Dendritic cell treated with granulocyte-macrophage colony-stimulating factor and Interleukin-4, amounts not matched to agents 40 ng/mL and 50 ng/mL, for 4 days (primary cell): ENCODE results near the gene GPR39.

Source experiments
- H3K27ac Mint-ChIP-seq: one replicate; pipeline ENCODE4 v1.8.0; 2022; ENCODE audit warnings: mild to moderate bottlenecking, mixed read lengths
- H3K27me3 Mint-ChIP-seq: one replicate; pipeline ENCODE4 v1.8.0; 2022; ENCODE audit warnings: mild to moderate bottlenecking, mixed read lengths
- H3K36me3 Mint-ChIP-seq: one replicate; pipeline ENCODE4 v1.8.0; 2022; ENCODE audit warnings: low read depth, mixed read lengths
- H3K4me1 Mint-ChIP-seq: one replicate; pipeline ENCODE4 v1.8.0; 2022; ENCODE audit warnings: low read depth, mixed read lengths
- H3K4me3 Mint-ChIP-seq: one replicate; pipeline ENCODE4 v1.8.0; 2022; ENCODE audit warnings: mild to moderate bottlenecking, moderate library complexity, mixed read lengths
- H3K9me3 Mint-ChIP-seq: one replicate; pipeline ENCODE4 v1.8.0; 2022; ENCODE audit warnings: mixed read lengths
- intact Hi-C: fragments of 100-400 bp; cut with micrococcal nuclease; formaldehyde crosslinking; loops from one replicate; pipeline ENCODE4 v1.15.0; 2022

The GPR39 gene

DNA sequence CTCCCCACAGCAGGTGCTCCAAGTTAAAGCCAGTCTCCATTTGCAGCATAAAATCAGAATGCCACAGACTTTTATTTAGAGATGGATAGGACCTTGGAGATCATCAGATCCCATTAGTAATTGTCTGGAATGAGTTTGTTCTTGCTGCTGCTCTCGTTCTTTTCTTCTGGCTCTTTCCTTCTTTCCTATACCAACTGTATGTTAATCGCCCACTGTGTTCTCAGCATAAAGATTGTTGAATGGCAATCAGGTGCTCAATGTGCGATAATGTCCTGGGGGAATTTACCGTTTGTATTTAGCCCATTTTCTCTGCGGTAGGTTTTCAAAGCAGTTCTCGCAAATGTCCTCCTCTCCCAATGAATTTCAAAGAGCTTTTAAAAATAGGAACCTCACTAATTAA lies 3.3 kb downstream of the GPR39 start:
- Mint-ChIP-seq H3K27me3 (peaks cover 55% of the 10 kb centered on the region), H3K9me3 (no peaks in the 10 kb centered on the region), H3K36me3 (no peaks in the 10 kb centered on the region), H3K27ac (no peak overlapping the region), H3K4me1 (peaks cover 13% of the 10 kb centered on the region), H3K4me3 (no peak overlapping the region)
- intact Hi-C loops: no loop called here

DNA sequence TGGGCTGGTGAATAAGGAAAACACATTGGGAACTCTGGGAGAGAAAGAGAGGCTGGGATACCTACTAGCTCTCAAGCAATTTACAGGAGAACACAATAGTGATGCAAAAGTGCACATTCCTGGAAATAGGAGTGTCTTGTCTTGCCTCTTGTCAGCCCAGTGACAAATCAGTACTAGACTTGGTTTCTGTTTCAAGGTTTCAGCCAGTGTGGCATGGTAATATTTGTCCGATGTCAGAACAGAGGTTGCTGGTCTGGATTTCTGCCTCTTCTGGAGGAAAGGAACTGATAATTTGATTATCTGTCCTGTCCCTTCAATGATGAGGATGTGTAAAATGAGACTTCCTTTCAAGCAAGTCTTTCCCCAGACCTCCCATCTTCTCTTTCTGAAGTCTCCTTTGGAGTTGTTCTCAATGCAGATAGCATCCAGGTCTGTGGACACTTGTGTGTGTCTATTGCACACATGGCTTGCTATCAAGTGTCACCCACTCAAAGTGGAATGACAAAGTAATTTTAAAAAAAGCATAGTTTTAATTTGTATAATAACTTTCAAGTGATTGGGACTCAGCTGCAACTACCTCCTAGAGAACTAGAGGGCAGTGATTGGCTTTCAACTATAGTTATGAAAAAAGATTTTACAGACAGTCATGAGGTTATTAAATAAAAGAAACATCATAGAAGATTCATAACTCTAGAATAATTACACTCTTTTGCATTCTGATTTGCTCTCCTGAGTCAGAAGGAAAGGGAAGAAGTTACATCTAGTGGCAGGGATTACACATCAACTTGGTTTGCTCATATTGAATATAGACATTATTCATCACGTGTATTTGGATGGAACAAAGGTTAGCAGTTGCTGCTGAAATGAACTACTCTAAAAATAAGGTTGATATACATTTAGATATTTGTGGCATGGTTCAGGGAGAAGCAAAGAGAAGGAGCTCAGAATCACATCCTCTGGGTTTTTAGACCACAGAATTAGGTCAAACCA lies 4.5 kb downstream of the GPR39 start:
- Mint-ChIP-seq H3K36me3 (no peaks in the 10 kb centered on the region), H3K9me3 (no peaks in the 10 kb centered on the region), H3K27me3 (peaks cover 44% of the 10 kb centered on the region), H3K27ac (no peak overlapping the region), H3K4me1 (peaks cover 6% of the 10 kb centered on the region), H3K4me3 (no peak overlapping the region)
- intact Hi-C loops: no loop called here

DNA sequence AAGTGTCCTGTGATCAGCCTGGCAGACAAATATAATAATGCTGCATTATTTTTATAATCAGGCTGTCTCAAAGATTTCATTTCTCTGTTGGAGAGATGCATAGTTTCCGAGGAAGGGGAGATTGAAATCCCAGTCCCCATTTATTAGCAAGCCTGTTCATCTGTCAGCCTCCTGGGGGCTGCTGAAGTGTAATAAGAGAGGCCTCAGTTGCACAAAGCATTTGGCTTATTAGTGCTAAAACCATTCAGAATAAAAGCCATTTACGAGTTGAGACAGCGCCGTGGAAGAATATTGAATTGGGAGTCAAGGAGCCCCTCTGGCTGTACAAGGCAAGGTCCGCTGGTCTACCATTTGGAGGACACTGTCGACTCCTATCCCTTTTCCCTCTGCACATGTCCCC lies 6.1 kb downstream of the GPR39 start:
- Mint-ChIP-seq H3K4me1 (no peaks in the 10 kb centered on the region), H3K9me3 (no peaks in the 10 kb centered on the region), H3K36me3 (no peaks in the 10 kb centered on the region), H3K27me3 (peaks cover 29% of the 10 kb centered on the region), H3K27ac (no peak overlapping the region), H3K4me3 (no peak overlapping the region)
- intact Hi-C loops: no loop called here

DNA sequence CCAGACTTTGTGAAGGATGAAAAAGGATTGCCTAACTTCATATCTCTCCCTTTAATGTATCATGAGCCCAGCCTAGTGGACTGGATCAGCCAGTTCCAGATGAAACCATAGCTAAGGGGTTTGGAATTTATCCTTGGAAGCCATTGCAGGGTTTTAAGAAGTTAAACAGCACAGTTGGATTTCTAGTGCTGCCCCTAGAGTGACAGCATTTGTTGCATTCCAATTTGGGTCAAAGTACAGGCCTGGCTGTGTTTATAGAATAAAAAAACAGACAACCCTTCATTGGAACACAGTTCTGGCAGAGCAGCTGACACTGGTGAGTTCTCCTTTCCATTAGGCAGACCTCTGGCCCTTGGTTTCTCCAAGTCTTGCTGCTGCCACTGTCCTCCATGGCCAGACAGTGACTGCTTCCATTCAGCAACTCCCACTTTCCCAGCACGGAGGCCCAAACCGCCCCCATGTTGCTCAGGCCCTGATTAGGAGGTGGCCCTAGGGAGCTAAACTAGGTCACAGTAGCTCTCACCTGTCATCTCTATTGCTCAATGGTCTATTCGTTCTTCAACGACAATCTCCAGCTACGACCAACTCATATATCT lies 8.0 kb downstream of the GPR39 start:
- Mint-ChIP-seq H3K4me3 (no peak overlapping the region), H3K4me1 (no peaks in the 10 kb centered on the region), H3K27ac (no peak overlapping the region), H3K36me3 (no peaks in the 10 kb centered on the region), H3K9me3 (no peaks in the 10 kb centered on the region), H3K27me3 (peaks cover 17% of the 10 kb centered on the region)
- intact Hi-C loops: no loop called here

DNA sequence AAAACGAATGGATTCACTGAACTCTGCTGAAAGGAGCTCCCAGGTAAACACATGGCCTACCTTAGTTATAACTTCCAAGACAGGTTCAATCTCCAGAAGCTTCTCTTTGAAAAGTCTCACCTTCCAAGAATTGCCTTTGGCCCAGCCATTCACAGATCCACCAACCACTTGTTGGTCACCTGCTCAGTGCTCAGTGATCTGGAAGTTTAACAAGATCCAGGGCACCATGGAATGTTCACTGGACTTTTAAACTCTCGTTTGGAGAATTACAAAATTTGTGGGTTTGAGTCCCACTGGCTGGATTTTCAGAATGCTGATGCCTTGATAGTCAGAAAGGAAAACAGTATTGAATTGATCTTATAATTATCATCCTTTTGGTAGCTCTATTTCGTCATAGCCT lies 9.4 kb downstream of the GPR39 start:
- no peaks in the 10 kb centered on the region for H3K9me3 Mint-ChIP-seq
- intact Hi-C loops: no loop called here
- H3K36me3 Mint-ChIP-seq: no peaks in the 10 kb centered on the region
- no peaks in the 10 kb centered on the region for H3K4me1 Mint-ChIP-seq
- peaks cover 15% of the 10 kb centered on the region for H3K27me3 Mint-ChIP-seq
- H3K27ac Mint-ChIP-seq: no peak overlapping the region
- H3K4me3 Mint-ChIP-seq: no peak overlapping the region

DNA sequence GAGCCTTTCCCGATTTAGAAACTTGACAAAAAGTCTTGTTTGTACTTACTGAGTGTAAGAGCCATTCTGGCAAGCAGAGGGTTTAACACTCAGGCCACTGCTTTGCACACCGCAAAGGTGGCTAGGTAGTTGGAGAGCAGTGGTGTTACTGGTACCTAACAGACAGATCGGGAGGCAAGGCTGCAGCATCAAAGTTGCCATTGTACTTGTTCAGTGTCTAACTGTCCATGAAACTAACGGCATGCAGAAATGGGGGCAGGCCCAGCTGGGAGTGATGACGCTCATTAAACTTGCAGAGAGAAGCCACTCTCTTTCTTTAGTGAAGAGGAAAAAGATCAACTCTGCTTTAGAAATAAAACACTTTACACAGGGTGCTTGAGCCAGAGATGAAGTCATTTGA lies 10.1 kb downstream of the GPR39 start:
- Mint-ChIP-seq H3K27ac (no peak overlapping the region), H3K27me3 (peaks cover 12% of the 10 kb centered on the region), H3K36me3 (no peaks in the 10 kb centered on the region), H3K4me3 (no peak overlapping the region), H3K4me1 (no peaks in the 10 kb centered on the region), H3K9me3 (no peaks in the 10 kb centered on the region)
- intact Hi-C loops: no loop called here

DNA sequence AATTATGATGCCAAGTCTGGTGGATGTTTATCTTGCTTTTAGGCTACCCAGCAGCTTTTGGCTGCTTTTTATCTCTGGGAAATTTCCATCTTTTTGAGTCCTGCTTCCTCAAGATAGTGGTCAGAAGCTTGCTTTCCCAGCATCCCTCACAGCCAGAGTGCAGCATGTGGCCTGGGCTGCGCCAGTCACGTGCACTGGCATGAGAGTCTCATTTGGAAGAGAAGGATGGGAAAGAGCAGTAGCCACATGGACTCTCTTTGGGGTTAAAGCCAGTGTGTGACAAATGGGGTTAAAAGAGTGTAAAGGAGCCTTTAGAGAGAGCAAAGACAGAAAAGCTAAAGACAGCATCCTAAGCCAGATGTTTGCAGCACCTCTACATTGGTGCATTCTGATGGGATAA lies 12.7 kb downstream of the GPR39 start:
- Mint-ChIP-seq H3K4me1 (no peaks in the 10 kb centered on the region), H3K27me3 (peaks cover 5% of the 10 kb centered on the region), H3K4me3 (no peak overlapping the region), H3K27ac (no peak overlapping the region), H3K9me3 (no peaks in the 10 kb centered on the region), H3K36me3 (no peaks in the 10 kb centered on the region)
- intact Hi-C loops: no loop called here

DNA sequence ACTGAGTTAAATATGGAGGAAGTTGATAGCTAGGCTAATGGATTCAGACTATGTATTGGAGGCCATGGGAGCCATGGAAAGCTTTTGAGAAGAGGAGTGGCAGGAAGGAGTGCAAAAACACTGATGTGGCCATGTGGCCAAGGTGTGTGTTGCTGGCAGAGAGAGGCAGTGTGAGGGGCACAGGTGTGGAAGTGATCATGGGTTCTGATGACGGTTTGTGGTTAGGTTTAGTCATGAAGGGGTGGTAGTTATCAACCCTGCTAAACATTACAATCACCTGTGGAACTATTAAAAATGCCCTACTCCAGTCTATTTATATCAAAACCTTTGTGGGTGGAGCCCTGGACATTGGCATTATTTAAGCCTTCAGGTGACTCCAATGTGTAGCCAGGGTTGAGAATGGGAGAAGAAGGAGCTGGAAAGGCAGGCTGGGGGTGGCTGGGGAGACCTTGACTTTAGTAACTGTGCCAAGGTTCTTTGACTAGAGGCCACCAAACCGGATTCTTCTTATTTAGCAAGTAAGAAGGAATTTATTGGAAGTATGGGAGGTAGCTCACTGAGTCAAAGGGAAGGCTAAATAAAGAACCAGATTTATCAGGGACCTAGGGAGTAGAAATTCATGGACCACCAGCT lies 13.5 kb downstream of the GPR39 start:
- H3K9me3 Mint-ChIP-seq: no peaks in the 10 kb centered on the region
- H3K4me3 Mint-ChIP-seq: no peak overlapping the region
- H3K27ac Mint-ChIP-seq: no peak overlapping the region
- no peaks in the 10 kb centered on the region for H3K4me1 Mint-ChIP-seq
- intact Hi-C loops: no loop called here
- peaks cover 5% of the 10 kb centered on the region for H3K27me3 Mint-ChIP-seq
- H3K36me3 Mint-ChIP-seq: no peaks in the 10 kb centered on the region

DNA sequence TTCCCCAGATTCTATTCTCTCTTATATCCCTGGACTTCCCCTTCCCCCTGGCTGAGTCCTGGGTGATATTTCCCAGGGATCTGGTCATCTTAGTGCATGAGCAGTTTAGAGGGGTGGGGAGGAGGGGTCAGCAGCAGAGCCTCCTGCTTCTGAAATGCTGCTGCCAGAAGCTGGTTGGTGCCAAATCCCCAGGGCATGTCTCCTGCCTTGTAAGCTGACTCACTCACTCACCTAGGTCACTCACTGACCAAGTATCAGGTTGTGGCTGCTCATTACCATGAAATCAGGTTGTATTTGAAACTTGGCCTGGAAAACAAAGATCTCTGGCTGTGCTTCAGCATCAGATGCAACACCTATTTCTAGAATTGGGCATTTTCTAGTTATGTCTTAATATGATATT lies 14.3 kb downstream of the GPR39 start:
- intact Hi-C loops: no loop called here
- Mint-ChIP-seq H3K27me3 (peaks cover 6% of the 10 kb centered on the region), H3K27ac (no peak overlapping the region), H3K9me3 (no peaks in the 10 kb centered on the region), H3K4me1 (no peaks in the 10 kb centered on the region), H3K4me3 (no peak overlapping the region), H3K36me3 (no peaks in the 10 kb centered on the region)

DNA sequence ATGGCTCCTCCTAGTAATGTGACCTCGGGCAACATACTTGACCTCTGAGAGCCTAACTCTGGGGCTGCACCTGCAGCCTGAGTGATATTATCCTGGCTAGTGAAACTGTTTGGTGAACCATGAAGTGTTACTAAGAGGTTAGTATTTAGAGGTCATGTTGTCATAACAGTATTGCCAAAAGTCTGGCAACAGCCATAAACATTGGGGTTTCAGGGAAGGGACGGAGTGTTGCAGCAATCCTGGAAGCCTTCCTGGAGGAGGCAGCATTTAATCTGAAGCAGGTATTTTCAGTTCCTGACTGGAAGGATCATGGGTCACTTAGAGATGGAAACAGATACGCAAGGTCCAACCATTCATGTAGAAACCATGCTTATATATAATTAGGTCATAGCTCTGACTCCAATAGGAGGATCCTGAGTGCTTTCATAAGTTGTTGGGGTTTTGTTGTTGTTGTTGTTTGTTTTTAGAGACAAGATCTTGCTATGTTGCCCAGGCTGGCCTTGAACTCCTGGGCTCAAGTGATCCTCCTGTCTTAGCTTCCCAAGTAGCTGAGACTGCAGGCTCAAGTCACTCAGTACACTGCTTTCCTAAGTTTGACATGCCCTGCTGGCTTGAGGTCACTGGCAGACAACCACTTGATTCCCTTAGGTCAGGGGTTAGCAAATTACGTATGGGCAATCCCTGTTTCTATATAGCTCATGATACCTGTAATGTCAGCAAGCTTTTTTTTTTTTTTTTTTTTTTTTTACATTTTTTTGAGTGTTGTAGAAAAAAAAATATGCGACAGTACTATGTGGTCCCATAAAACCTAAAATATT lies 21.5 kb downstream of the GPR39 start:
- Mint-ChIP-seq H3K4me3 (no peak overlapping the region), H3K36me3 (no peaks in the 10 kb centered on the region), H3K9me3 (no peaks in the 10 kb centered on the region), H3K27me3 (peaks cover 6% of the 10 kb centered on the region), H3K4me1 (peaks cover 6% of the 10 kb centered on the region), H3K27ac (no peak overlapping the region)
- intact Hi-C loops: no loop called here

DNA sequence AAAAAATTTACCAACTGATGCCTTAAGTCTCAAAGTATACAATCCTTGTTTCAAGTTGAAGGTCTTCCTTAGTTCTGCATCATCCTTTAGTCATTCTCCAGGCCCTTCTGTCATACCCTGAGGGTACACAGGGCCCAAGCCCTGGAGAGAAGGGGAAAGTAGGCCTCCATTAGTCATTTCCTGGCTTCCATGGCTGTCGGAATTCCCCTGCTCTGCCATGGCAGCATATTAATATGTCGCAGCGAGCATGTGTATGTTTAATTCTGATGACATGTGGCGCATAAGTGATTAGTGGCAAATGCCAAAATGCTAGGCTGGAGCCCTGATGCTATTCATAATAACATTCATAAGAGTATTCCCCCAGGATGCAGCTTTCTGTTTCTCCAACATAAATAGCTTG lies 22.1 kb downstream of the GPR39 start:
- H3K27ac Mint-ChIP-seq: no peak overlapping the region
- peaks cover 6% of the 10 kb centered on the region for H3K27me3 Mint-ChIP-seq
- H3K36me3 Mint-ChIP-seq: no peaks in the 10 kb centered on the region
- H3K4me3 Mint-ChIP-seq: no peak overlapping the region
- peaks cover 6% of the 10 kb centered on the region for H3K4me1 Mint-ChIP-seq
- H3K9me3 Mint-ChIP-seq: no peaks in the 10 kb centered on the region
- intact Hi-C loops: no loop called here

DNA sequence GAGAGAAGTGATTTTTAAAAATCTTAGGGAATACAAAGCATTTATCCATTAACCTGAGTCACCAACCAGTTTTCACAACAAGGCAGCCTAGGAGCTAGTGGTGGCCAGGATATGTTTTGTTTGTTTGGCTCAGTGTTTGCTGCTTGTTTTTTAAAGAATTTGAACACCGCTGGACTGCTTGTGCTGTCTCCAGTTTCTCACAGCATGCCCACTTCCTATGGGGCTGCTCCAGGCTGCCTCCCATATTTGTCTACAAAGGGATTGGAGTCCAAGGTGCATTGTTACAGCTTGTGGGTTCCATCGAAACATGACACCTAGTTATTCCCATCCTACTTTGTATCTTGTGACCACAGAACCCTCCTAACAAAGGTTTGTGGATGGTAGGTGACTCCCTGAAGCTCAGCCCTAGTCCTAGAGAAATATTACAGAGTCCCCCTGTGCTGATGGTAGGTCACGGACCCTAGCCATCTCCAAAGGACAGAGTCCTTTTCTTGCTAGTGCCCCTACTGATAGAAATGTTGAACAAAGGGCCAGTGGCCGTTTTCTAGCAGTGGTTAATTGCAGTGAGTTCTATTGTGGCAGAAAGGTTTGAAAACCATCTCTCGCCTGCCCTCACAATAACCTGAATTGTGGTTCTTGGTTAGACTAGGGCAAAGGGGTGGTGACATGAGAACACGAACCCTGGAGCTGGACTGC lies 23.2 kb downstream of the GPR39 start:
- no peak overlapping the region for H3K27ac Mint-ChIP-seq
- peaks cover 6% of the 10 kb centered on the region for H3K4me1 Mint-ChIP-seq
- H3K4me3 Mint-ChIP-seq: no peak overlapping the region
- no peaks in the 10 kb centered on the region for H3K36me3 Mint-ChIP-seq
- H3K9me3 Mint-ChIP-seq: no peaks in the 10 kb centered on the region
- H3K27me3 Mint-ChIP-seq: peaks cover 9% of the 10 kb centered on the region
- intact Hi-C loops: no loop called here

DNA sequence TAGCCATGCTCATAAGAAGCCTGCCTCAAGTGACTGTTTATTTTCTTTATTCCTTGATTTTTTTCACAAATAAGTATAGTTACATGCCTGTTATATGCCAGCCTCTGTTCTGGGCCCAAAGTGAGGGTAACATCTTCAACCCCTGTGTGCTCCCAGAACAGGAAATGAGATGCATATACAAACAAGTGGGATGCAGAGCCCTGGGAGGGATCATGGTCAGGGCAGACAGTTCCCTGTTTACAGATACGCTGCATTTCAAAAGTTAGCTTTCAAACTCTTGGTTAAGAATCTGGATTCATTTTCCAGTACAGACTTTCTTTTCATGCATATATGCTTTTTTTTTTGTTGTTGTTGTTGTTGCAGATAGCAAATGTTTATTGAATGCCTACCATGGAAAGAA lies 24.4 kb downstream of the GPR39 start:
- Mint-ChIP-seq H3K4me3 (no peak overlapping the region), H3K27me3 (peaks cover 10% of the 10 kb centered on the region), H3K36me3 (no peaks in the 10 kb centered on the region), H3K9me3 (no peaks in the 10 kb centered on the region), H3K27ac (no peak overlapping the region), H3K4me1 (peaks cover 6% of the 10 kb centered on the region)
- intact Hi-C loops: no loop called here
